ENCODE data around the gene USP33. TPM values are rescaled to one million over a fixed set of nuclear protein-coding genes. Genes with fewer than 3 reads are reported as not detected.

Gene USP33
- total and polyA plus RNA-seq, 9 donors, result 24.0 to 63.2 (median 54.1) TPM

- no peaks in the 10 kb centered on the region for H3K9me3 ChIP-seq
- peaks cover 14% of the 10 kb centered on the region for H3K4me1 ChIP-seq (ENCODE audit: insufficient read depth)
- intact Hi-C loops (cut with DNase I), result no loop called here
- no peaks in the 10 kb centered on the region for H3K27me3 ChIP-seq
- no peak for DNase-seq
- no peak overlapping the region for H3K4me3 ChIP-seq
- no peak for TF ChIP-seq POLR2A (IDR thresholded peaks at IDR 0.05)
- TF ChIP-seq CTCF (IDR thresholded peaks at IDR 0.05), result no peak
- TF ChIP-seq EP300 (IDR thresholded peaks at IDR 0.05), result no peak
- WGBS, 3 donors, result 49 to 66% (median 64%) methylated on average over 2 of the region's 2 CpGs
- H3K36me3 ChIP-seq, result no peaks in the 10 kb centered on the region
- H3K27ac ChIP-seq, result no peak overlapping the region
These were observed 87.3 kb downstream of the USP33 start for GRCh38 chr1:77672374-77672773.

- TF ChIP-seq CTCF (IDR thresholded peaks at IDR 0.05) (no peak), POLR2A (IDR thresholded peaks at IDR 0.05) (no peak), EP300 (IDR thresholded peaks at IDR 0.05) (no peak)
- WGBS, 3 donors, result 39 to 74% (median 60%) methylated on average over 5 of the region's 5 CpGs
- H3K27me3 ChIP-seq, result no peaks in the 10 kb centered on the region
- no peak overlapping the region for H3K4me3 ChIP-seq
- peaks cover 14% of the 10 kb centered on the region for H3K4me1 ChIP-seq (ENCODE audit: insufficient read depth)
- no peaks in the 10 kb centered on the region for H3K9me3 ChIP-seq
- H3K27ac ChIP-seq, result no peak overlapping the region
- DNase-seq, result no peak
- intact Hi-C loops (cut with DNase I), result no loop called here
- H3K36me3 ChIP-seq, result no peaks in the 10 kb centered on the region
These were observed 87.8 kb downstream of the USP33 start for GRCh38 chr1:77671836-77672235.

GRCh38 chr1:77670330-77670729 lies 89.3 kb downstream of the USP33 start:
- DNase-seq, result no peak
- Histone ChIP-seq H3K4me3 (no peak overlapping the region), H3K4me1 (ENCODE audit: insufficient read depth) (peaks cover 14% of the 10 kb centered on the region), H3K9me3 (no peaks in the 10 kb centered on the region), H3K27me3 (no peaks in the 10 kb centered on the region), H3K36me3 (no peaks in the 10 kb centered on the region), H3K27ac (no peak overlapping the region)
- 81 to 90% (median 86%) methylated on average over 7 of the region's 7 CpGs for WGBS, 3 donors
- no peak for TF ChIP-seq EP300 (IDR thresholded peaks at IDR 0.05)
- no peak for TF ChIP-seq CTCF (IDR thresholded peaks at IDR 0.05)
- no peak for TF ChIP-seq POLR2A (IDR thresholded peaks at IDR 0.05)
- intact Hi-C loops (cut with DNase I), result no loop called here

- Histone ChIP-seq H3K4me3 (no peak overlapping the region), H3K36me3 (no peaks in the 10 kb centered on the region), H3K27ac (no peak overlapping the region), H3K9me3 (no peaks in the 10 kb centered on the region), H3K4me1 (ENCODE audit: insufficient read depth) (peaks cover 16% of the 10 kb centered on the region), H3K27me3 (no peaks in the 10 kb centered on the region)
- no peak for TF ChIP-seq POLR2A (IDR thresholded peaks at IDR 0.05)
- WGBS, 3 donors, result 6 to 18% (median 13%) methylated on average over 1 of the region's 1 CpG
- intact Hi-C loops (cut with DNase I), result no loop called here
- no peak for DNase-seq
These were observed 90.7 kb downstream of the USP33 start for GRCh38 chr1:77668924-77669449.

- Histone ChIP-seq H3K4me3 (no peak overlapping the region), H3K9me3 (no peaks in the 10 kb centered on the region), H3K36me3 (no peaks in the 10 kb centered on the region), H3K4me1 (ENCODE audit: insufficient read depth) (peaks cover 8% of the 10 kb centered on the region), H3K27me3 (no peaks in the 10 kb centered on the region), H3K27ac (no peak overlapping the region)
- TF ChIP-seq POLR2A (IDR thresholded peaks at IDR 0.05), result no peak
- no peak for TF ChIP-seq EP300 (IDR thresholded peaks at IDR 0.05)
- TF ChIP-seq CTCF (IDR thresholded peaks at IDR 0.05), result no peak
- 83 to 86% (median 83%) methylated on average over 3 of the region's 3 CpGs for WGBS, 3 donors
- no peak for DNase-seq
- intact Hi-C loops (cut with DNase I), result no loop called here
These were observed 94.6 kb downstream of the USP33 start for GRCh38 chr1:77664939-77665516.

Measured in ovary (tissue), 9 donors.